ENCODE measurements around the gene TTLL5.

DNA sequence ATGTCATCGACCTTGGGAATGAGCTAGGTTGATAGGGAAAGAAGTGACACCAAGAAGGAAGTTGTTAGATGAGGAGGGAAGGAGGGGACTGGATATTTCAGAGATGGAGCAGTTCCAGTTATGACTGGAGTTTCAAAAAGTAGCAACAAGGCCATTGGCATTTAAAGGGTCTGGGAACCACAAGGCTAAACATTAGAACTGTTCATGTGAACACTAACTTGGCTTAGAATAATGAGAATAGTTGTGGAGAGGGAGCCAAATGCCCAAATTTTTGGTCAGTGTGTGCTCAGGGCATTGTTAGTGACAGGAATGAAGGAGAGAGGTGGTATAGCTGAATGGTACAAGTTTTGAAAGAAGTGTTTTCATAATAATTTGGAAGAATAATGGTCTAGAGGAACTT is 341.3 kb downstream of the TTLL5 start:
- TF ChIP-seq, protein P1, sequence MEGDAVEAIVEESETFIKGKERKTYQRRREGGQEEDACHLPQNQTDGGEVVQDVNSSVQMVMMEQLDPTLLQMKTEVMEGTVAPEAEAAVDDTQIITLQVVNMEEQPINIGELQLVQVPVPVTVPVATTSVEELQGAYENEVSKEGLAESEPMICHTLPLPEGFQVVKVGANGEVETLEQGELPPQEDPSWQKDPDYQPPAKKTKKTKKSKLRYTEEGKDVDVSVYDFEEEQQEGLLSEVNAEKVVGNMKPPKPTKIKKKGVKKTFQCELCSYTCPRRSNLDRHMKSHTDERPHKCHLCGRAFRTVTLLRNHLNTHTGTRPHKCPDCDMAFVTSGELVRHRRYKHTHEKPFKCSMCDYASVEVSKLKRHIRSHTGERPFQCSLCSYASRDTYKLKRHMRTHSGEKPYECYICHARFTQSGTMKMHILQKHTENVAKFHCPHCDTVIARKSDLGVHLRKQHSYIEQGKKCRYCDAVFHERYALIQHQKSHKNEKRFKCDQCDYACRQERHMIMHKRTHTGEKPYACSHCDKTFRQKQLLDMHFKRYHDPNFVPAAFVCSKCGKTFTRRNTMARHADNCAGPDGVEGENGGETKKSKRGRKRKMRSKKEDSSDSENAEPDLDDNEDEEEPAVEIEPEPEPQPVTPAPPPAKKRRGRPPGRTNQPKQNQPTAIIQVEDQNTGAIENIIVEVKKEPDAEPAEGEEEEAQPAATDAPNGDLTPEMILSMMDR (IDR thresholded peaks at IDR 0.05) = no peak
- TF ChIP-seq POLR2A (IDR thresholded peaks at IDR 0.05) = no peak
